ENCODE data around the gene TANGO2.

Gene TANGO2

GRCh38 chr22:20053407-20054033 lies 32.6 kb downstream of the TANGO2 start:
- in situ Hi-C loops (cut with HindIII; ENCODE audit: low sequenced_read_pairs) = no loop called here
- no peak for DNase-seq (ENCODE audit: low read depth)
- H3K4me3 ChIP-seq (ENCODE audit: low read depth, low read length) = no peak overlapping the region
- no peak for TF ChIP-seq CTCF (IDR thresholded peaks at IDR 0.05; ENCODE audit: low read depth, low read length, missing control alignments)

GRCh38 chr22:20054034-20054427 lies 33.1 kb downstream of the TANGO2 start:
- in situ Hi-C loops (cut with HindIII; ENCODE audit: low sequenced_read_pairs) = no loop called here
- no peak overlapping the region for H3K4me3 ChIP-seq (ENCODE audit: low read depth, low read length)
- TF ChIP-seq CTCF (IDR thresholded peaks at IDR 0.05; ENCODE audit: low read depth, low read length, missing control alignments) = no peak
- DNase-seq (ENCODE audit: low read depth) = no peak

DNA sequence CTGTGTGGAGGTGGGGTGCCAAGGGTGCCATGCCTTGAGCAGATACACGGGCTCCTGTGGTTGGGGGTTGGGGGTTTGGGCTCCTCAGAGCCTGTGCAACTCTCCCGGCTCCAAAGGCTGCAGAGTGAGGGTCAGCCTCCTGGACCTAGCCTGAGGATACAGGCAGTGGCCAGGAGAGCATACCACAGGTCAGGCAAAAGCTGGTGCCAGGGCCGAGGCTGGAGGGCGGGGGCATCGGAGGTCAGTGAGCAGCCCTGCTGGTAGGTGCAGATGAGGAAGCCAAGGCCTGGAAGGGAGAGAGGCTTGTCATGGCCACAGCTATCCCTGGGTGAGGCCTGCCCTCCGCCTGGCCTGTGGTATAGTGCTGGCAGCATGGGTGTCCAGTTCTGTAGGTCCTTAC lies 33.6 kb downstream of the TANGO2 start:
- TF ChIP-seq CTCF (IDR thresholded peaks at IDR 0.05; ENCODE audit: low read depth, low read length, missing control alignments) = no peak
- DNase-seq (ENCODE audit: low read depth) = no peak
- no peak overlapping the region for H3K4me3 ChIP-seq (ENCODE audit: low read depth, low read length)
- in situ Hi-C loops (cut with HindIII; ENCODE audit: low sequenced_read_pairs) = no loop called here

GRCh38 chr22:20055144-20055543 lies 34.2 kb downstream of the TANGO2 start:
- no peak for TF ChIP-seq CTCF (IDR thresholded peaks at IDR 0.05; ENCODE audit: low read depth, low read length, missing control alignments)
- in situ Hi-C loops (cut with HindIII; ENCODE audit: low sequenced_read_pairs) = no loop called here
- H3K4me3 ChIP-seq (ENCODE audit: low read depth, low read length) = no peak overlapping the region
- no peak for DNase-seq (ENCODE audit: low read depth)

DNA sequence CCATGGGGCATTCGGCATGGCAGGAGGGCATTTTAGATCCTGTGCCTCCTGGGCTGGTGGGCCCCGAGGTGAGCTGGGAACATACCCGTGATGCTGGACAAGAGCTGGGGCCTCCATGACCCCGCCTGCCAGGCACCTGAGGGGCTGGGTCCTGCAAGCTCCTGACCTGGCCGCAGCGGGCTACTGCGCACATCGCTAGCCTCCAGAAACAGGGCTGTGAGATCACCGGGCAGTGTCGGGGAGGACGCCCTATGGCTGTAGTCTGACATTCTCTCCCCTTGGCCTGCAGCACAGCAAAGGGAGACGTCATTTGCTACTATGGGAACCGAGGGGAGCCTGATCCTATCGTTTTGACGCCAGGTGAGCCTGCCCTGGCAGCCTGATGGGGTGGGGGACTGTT lies 34.7 kb downstream of the TANGO2 start:
- H3K4me3 ChIP-seq (ENCODE audit: low read depth, low read length) = no peak overlapping the region
- TF ChIP-seq CTCF (IDR thresholded peaks at IDR 0.05; ENCODE audit: low read depth, low read length, missing control alignments) = no peak
- in situ Hi-C loops (cut with HindIII; ENCODE audit: low sequenced_read_pairs) = no loop called here
- DNase-seq (ENCODE audit: low read depth) = no peak

GRCh38 chr22:20056161-20056560 lies 35.3 kb downstream of the TANGO2 start:
- DNase-seq (ENCODE audit: low read depth) = no peak
- no peak for TF ChIP-seq CTCF (IDR thresholded peaks at IDR 0.05; ENCODE audit: low read depth, low read length, missing control alignments)
- no peak overlapping the region for H3K4me3 ChIP-seq (ENCODE audit: low read depth, low read length)
- in situ Hi-C loops (cut with HindIII; ENCODE audit: low sequenced_read_pairs) = no loop called here

Data from astrocyte of the cerebellum (primary cell).